ENCODE data around the gene OPA1. TPM values are rescaled to one million over a fixed set of nuclear protein-coding genes. Genes with fewer than 3 reads are reported as not detected.

OPA1 gene
- total and polyA plus RNA-seq, 2 of the 13 experiments (the other 11 are each of a cell fraction or from before 2014, with no cell fraction given), result 26.7 to 78.5 TPM

DNA sequence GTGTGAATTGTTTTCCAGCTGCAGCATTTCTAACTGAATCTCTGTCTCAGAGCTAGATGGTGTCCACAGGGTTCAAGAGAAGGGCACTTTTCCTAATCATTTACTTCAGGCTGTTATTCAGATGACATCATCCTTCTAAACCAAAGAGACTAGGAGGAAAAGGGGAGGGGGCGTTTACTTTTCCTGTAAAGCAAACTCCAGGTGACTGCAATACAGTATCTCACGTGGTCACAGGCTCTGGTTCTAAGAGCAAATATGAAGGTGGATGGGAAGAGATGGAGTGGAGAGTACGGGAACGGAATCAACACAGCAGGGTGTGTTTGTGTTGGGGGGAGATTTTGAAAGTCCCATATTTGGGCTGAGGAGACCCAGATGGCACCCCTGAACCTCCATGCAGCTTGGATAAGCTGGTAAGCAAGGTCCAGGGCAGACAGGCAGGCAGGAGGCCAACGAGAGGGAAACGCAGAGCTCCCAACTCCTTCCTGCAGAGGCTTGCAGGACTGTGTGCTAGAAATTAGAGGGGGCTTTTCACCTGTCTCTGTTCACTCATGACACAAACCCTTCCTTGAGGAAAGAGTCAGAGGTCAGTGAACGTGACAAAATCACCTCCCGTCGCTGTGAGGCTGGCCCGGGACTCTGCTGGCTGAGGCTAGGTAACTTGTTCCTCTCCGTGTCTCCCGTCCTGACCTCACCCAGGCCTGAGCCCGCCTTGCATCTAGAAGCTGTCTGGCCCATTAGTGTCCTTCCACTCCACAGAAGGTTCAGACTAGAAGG lies 151.2 kb downstream of the OPA1 start (continued):
- TF ChIP-seq ZNF543 (CRISPR knock-in tag; IDR thresholded peaks at IDR 0.05) (peak; percentile 83), ZNF350 (CRISPR knock-in tag; IDR thresholded peaks at IDR 0.05; ENCODE audit: borderline replicate concordance, low read depth) (peak; percentile 81), ZNF614 (CRISPR knock-in tag; IDR thresholded peaks at IDR 0.05; ENCODE audit: borderline replicate concordance) (no peak; the same call in 1 of the 2 replicates), ATF1 (CRISPR knock-in tag; IDR thresholded peaks at IDR 0.05) (peak; percentile 82), STAG1 (CRISPR knock-in tag; IDR thresholded peaks at IDR 0.05) (peak; percentile 14; the same call in 1 of the 2 replicates), AHDC1 (CRISPR knock-in tag; IDR thresholded peaks at IDR 0.05; ENCODE audit: borderline replicate concordance) (peak; percentile 15; the same call in 1 of the 2 replicates), ZNF251 (CRISPR knock-in tag; IDR thresholded peaks at IDR 0.05) (no peak), ZNF564 (CRISPR knock-in tag; IDR thresholded peaks at IDR 0.05) (peak; percentile 48; the same call in 1 of the 2 replicates), ZBTB37 (CRISPR knock-in tag; IDR thresholded peaks at IDR 0.05) (no peak), ARID3A (IDR thresholded peaks at IDR 0.05; ENCODE audit: low read depth, low read length) (no peak; the same call in 1 of the 2 replicates), RARG (CRISPR knock-in tag; IDR thresholded peaks at IDR 0.05; ENCODE audit: low read depth) (0 out of 2 replicates have a peak, but pooled peaks have one; percentile 64), ZNF746 (CRISPR knock-in tag; IDR thresholded peaks at IDR 0.05) (peak; percentile 62; the same call in 1 of the 2 replicates), ZNF766 (CRISPR knock-in tag; IDR thresholded peaks at IDR 0.05; ENCODE audit: borderline replicate concordance) (no peak)
- TF ChIP-seq, protein P1, sequence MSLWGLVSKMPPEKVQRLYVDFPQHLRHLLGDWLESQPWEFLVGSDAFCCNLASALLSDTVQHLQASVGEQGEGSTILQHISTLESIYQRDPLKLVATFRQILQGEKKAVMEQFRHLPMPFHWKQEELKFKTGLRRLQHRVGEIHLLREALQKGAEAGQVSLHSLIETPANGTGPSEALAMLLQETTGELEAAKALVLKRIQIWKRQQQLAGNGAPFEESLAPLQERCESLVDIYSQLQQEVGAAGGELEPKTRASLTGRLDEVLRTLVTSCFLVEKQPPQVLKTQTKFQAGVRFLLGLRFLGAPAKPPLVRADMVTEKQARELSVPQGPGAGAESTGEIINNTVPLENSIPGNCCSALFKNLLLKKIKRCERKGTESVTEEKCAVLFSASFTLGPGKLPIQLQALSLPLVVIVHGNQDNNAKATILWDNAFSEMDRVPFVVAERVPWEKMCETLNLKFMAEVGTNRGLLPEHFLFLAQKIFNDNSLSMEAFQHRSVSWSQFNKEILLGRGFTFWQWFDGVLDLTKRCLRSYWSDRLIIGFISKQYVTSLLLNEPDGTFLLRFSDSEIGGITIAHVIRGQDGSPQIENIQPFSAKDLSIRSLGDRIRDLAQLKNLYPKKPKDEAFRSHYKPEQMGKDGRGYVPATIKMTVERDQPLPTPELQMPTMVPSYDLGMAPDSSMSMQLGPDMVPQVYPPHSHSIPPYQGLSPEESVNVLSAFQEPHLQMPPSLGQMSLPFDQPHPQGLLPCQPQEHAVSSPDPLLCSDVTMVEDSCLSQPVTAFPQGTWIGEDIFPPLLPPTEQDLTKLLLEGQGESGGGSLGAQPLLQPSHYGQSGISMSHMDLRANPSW (CRISPR knock-in tag; IDR thresholded peaks at IDR 0.05; ENCODE audit: borderline replicate concordance), result peak; percentile 90; the same call in 1 of the 2 replicates
- TF ChIP-seq, protein P2, sequence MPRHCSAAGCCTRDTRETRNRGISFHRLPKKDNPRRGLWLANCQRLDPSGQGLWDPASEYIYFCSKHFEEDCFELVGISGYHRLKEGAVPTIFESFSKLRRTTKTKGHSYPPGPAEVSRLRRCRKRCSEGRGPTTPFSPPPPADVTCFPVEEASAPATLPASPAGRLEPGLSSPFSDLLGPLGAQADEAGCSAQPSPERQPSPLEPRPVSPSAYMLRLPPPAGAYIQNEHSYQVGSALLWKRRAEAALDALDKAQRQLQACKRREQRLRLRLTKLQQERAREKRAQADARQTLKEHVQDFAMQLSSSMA (CRISPR knock-in tag; IDR thresholded peaks at IDR 0.05), result peak; percentile 12; the same call in 1 of the 2 replicates
